Prostate gland (tissue), 2 donors: ENCODE results near the gene ZNF91. TPM values are rescaled to one million over a fixed set of nuclear protein-coding genes. Genes with fewer than 3 reads are reported as not detected.
"Not testable (repeated sequence)": the region's sequence is repeated elsewhere in the genome, so short reads cannot be mapped to it uniquely, and the experiment has no call there.

ENCODE experiments used
- DNase-seq: peaks from one replicate; pipeline ENCODE4 v3.0.0-alpha.2; 2019; ENCODE audit warnings: low spot score
- H3K27ac ChIP-seq, 2 donors: fragments of 200-600 bp; sonication (generic); 2 replicates each; pipeline ENCODE4 v1.5.1; 2017 to 2019
- H3K27me3 ChIP-seq: fragments of 200-600 bp; sonication (generic); replicated peaks from 2 replicates; pipeline ENCODE4 v1.5.1; 2019; ENCODE audit not compliant: insufficient read depth
- H3K36me3 ChIP-seq, 2 donors: fragments of 200-600 bp; sonication (generic); 1 replicate in 1 of 2; 2 replicates in 1 of 2; pipeline versions ENCODE4 v1.5.1 to v1.8.1; 2017 to 2019
- H3K4me1 ChIP-seq: fragments of 200-600 bp; sonication (generic); replicated peaks from 2 replicates; pipeline ENCODE4 v1.5.1; 2019
- H3K4me3 ChIP-seq, 2 donors: fragments of 200-600 bp; sonication (generic); 2 replicates each; pipeline ENCODE4 v1.5.1; 2017 to 2019
- H3K9me3 ChIP-seq: fragments of 200-600 bp; sonication (generic); 2 replicates; pipeline ENCODE4 v1.5.1; 2017
- POLR2A ChIP-seq: fragments of 450-650 bp; IDR thresholded peaks from one replicate; pipeline ENCODE4 v1.6.1; 2016; ENCODE audit warnings: antibody characterized with exemption, mild to moderate bottlenecking
- POLR2AphosphoS5 ChIP-seq: sonication (generic); formaldehyde crosslinking; IDR thresholded peaks from one replicate; pipeline ENCODE4 v1.6.1; 2017; ENCODE audit warnings: antibody characterized with exemption
- WGBS: methylation state at CpG from one replicate; pipeline ENCODE4 v1.1.5; 2018; 5-methylcytosine and 5-hydroxymethylcytosine counted together
- intact Hi-C: fragments of 100-400 bp; cut with DNase I; formaldehyde crosslinking; loops from one replicate; pipeline ENCODE4 v1.14.2; 2022
- total RNA-seq, 2 donors: library from RNA; depleted of rRNA; stranded (reverse); fragments of >200 nt; gene quantifications; one replicate each; pipeline ENCODE4 v1.1.0, GENCODE V29; 2016
- TF ChIP-seq, protein P1 (sequence below), 4 experiments: fragments of 200-600 bp in 2 of 4; fragments of 450-650 bp in 2 of 4; sonication (generic) in 2 of 4; IDR thresholded peaks; 1 replicate in 3 of 4; 2 replicates in 1 of 4; pipeline ENCODE4 v1.5.1; 2016 to 2019; ENCODE audit warnings: antibody characterized with exemption in 4 of 4, mild to moderate bottlenecking in 2 of 4, moderate library complexity in 2 of 4

ZNF91 gene
- total RNA-seq, 2 donors from 2014 or later: 70.4 to 97.8 TPM

- H3K27ac ChIP-seq: no peak overlapping the region
- DNase-seq: no peak
- no peaks in the 10 kb centered on the region for H3K4me1 ChIP-seq
- H3K4me3 ChIP-seq: no peak overlapping the region
- intact Hi-C loops: no loop called here
- no peaks in the 10 kb centered on the region for H3K36me3 ChIP-seq
- TF ChIP-seq POLR2A: no peak
- no peak for TF ChIP-seq POLR2AphosphoS5
- TF ChIP-seq, protein P1, sequence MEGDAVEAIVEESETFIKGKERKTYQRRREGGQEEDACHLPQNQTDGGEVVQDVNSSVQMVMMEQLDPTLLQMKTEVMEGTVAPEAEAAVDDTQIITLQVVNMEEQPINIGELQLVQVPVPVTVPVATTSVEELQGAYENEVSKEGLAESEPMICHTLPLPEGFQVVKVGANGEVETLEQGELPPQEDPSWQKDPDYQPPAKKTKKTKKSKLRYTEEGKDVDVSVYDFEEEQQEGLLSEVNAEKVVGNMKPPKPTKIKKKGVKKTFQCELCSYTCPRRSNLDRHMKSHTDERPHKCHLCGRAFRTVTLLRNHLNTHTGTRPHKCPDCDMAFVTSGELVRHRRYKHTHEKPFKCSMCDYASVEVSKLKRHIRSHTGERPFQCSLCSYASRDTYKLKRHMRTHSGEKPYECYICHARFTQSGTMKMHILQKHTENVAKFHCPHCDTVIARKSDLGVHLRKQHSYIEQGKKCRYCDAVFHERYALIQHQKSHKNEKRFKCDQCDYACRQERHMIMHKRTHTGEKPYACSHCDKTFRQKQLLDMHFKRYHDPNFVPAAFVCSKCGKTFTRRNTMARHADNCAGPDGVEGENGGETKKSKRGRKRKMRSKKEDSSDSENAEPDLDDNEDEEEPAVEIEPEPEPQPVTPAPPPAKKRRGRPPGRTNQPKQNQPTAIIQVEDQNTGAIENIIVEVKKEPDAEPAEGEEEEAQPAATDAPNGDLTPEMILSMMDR (IDR thresholded peaks at IDR 0.05): no peak
- H3K27me3 ChIP-seq: no peaks in the 10 kb centered on the region
- no peaks in the 10 kb centered on the region for H3K9me3 ChIP-seq
Observed at GRCh38 chr19:23328211-23328610, 67.1 kb downstream of the ZNF91 start.

- 83% methylated on average over 4 of the region's 4 CpGs for WGBS
- no peak for TF ChIP-seq POLR2AphosphoS5
- TF ChIP-seq POLR2A: no peak
- TF ChIP-seq, protein P1 (IDR thresholded peaks at IDR 0.05): no peak
- H3K9me3 ChIP-seq: no peaks in the 10 kb centered on the region
- H3K36me3 ChIP-seq: no peaks in the 10 kb centered on the region
- H3K27me3 ChIP-seq: no peaks in the 10 kb centered on the region
- no peak for DNase-seq
- no peaks in the 10 kb centered on the region for H3K4me1 ChIP-seq
- intact Hi-C loops: no loop called here
- no peak overlapping the region for H3K27ac ChIP-seq
- no peak overlapping the region for H3K4me3 ChIP-seq
Observed at GRCh38 chr19:23321953-23322549, 73.2 kb downstream of the ZNF91 start.

DNA sequence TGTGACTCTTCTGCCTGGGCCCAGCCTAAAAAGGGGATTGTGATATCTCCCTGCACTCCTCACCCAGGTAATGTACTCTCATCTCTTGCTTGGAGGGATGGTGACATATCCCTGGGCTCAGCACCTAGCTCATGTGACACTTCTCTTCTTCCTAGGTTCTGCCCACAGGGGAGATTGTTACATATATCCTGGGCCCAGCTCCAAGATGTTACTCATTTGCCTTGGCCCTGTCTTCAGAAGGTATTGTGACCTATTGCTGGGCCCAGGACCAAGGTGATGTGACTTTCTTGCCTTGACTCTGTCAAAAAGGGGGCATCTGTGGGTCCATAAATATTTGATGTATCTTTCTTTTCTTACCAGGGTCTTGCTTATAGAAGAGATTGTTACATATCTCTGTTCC lies 73.9 kb downstream of the ZNF91 start:
- H3K4me3 ChIP-seq, H3K36me3 ChIP-seq, intact Hi-C loops, H3K27me3 ChIP-seq, H3K27ac ChIP-seq, DNase-seq, H3K9me3 ChIP-seq, H3K4me1 ChIP-seq: not testable (repeated sequence)

- DNase-seq, H3K4me1 ChIP-seq, H3K27ac ChIP-seq, intact Hi-C loops, H3K36me3 ChIP-seq, H3K4me3 ChIP-seq, H3K9me3 ChIP-seq, H3K27me3 ChIP-seq: not testable (repeated sequence)
- WGBS: 97% methylated on average over 3 of the region's 3 CpGs
Observed at GRCh38 chr19:23319571-23319970, 75.7 kb downstream of the ZNF91 start.

DNA sequence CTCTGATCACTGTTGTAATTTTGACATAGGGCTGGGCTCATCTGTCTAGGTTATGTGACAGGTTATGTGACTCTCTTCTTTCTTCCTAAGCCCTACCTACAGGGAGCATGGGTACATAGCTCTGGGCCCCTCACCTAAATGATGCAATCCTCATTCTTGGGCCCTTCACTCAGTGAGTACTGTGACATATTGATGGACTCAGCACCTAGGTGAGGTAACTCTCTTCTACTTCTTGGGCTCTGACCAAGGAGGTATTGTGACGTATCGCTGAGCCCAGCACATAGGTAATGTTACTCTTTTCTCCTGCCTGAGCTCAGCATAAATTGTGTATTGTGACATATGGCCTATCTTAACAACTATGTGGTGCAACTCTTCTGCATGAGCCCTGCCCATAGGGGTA lies 76.3 kb downstream of the ZNF91 start:
- intact Hi-C loops, H3K36me3 ChIP-seq, H3K9me3 ChIP-seq, DNase-seq, H3K27ac ChIP-seq, H3K4me1 ChIP-seq, H3K27me3 ChIP-seq, H3K4me3 ChIP-seq: not testable (repeated sequence)
- 100% methylated on average over 2 of the region's 2 CpGs for WGBS

DNA sequence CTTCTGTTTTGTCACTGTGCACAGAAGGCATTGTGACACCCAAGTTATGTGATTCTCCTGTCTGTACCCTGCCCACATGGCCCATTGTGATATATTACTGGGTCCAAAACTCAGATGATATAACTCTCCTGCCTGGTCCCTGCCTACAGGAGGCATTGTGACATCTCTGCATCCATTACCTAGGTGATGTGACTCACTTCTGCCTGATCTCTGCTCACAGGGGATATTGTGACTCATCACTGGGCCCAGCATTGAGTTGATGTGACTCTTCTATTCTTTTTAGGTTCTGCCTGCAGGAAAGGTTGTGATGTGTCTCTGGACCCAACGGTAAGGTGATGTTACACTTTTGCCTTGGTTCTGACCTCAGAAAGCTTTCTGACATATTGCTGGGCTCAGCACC lies 77.1 kb downstream of the ZNF91 start:
- no peaks in the 10 kb centered on the region for H3K4me1 ChIP-seq
- intact Hi-C loops: no loop called here
- DNase-seq: no peak
- H3K4me3 ChIP-seq: no peak overlapping the region
- H3K27me3 ChIP-seq: no peaks in the 10 kb centered on the region
- no peaks in the 10 kb centered on the region for H3K9me3 ChIP-seq
- no peak overlapping the region for H3K27ac ChIP-seq
- TF ChIP-seq POLR2A (no peak), POLR2AphosphoS5 (no peak)
- TF ChIP-seq, protein P1 (IDR thresholded peaks at IDR 0.05): no peak
- no peaks in the 10 kb centered on the region for H3K36me3 ChIP-seq
- WGBS: 100% methylated on average over 1 of the region's 1 CpG
